A673 (cell line): Measurements from ENCODE around the gene CRYGC.

Experiments used
- EZH2 ChIP-seq: fragments of 200-600 bp; sonication (generic); IDR thresholded peaks from 2 replicates; pipeline ENCODE4 v1.6.1; 2017; ENCODE audit warnings: borderline replicate concordance, low read depth, mild to moderate bottlenecking, mixed read lengths, antibody characterized with exemption, low read length; ENCODE audit not compliant: poor library complexity, severe bottlenecking
- TF ChIP-seq, protein P1 (sequence below): fragments of 300-800, 200-600 bp; sonication (generic); conservative IDR thresholded peaks from 2 replicates; pipeline ENCODE4 v1.5.1; 2017; ENCODE audit warnings: low read depth, mild to moderate bottlenecking, antibody characterized with exemption, low read length, moderate library complexity, mixed read lengths

DNA sequence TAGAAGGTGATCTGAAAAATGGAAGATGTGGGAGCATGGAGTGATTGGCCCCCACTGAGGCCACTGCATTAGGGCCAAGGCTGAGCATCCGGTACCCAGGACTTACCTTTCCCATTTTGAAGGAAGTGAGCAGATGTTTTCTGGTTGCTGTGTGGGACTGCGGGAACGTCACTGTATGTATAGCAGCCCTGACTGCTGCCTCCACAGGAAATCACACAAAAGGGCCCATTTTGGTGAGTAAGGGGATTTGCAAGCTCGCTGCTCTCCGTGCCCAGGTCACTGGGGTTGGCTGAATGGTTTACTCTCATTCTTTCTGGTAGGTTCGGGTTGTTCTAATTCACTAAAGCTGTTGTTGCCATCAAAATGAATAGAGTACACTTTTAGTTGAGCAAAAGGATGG lies 16.4 kb upstream of the CRYGC start, which contains the start of gene CRYGB:
- no peak for TF ChIP-seq EZH2
- TF ChIP-seq, protein P1, sequence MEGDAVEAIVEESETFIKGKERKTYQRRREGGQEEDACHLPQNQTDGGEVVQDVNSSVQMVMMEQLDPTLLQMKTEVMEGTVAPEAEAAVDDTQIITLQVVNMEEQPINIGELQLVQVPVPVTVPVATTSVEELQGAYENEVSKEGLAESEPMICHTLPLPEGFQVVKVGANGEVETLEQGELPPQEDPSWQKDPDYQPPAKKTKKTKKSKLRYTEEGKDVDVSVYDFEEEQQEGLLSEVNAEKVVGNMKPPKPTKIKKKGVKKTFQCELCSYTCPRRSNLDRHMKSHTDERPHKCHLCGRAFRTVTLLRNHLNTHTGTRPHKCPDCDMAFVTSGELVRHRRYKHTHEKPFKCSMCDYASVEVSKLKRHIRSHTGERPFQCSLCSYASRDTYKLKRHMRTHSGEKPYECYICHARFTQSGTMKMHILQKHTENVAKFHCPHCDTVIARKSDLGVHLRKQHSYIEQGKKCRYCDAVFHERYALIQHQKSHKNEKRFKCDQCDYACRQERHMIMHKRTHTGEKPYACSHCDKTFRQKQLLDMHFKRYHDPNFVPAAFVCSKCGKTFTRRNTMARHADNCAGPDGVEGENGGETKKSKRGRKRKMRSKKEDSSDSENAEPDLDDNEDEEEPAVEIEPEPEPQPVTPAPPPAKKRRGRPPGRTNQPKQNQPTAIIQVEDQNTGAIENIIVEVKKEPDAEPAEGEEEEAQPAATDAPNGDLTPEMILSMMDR, result no peak
